Panc1 (cell line): Measurements from ENCODE around the gene MUC5AC.

Experiments used
- POLR2AphosphoS5 ChIP-seq: IDR thresholded peaks from 2 replicates; pipeline ENCODE4 v1.6.1; 2012; ENCODE audit warnings: mild to moderate bottlenecking, low read depth, low read length, moderate library complexity
- TF ChIP-seq, protein P1 (sequence below): fragments of 450-650 bp; IDR thresholded peaks from 2 replicates; pipeline ENCODE4 v1.5.1; 2017; ENCODE audit warnings: mild to moderate bottlenecking

DNA sequence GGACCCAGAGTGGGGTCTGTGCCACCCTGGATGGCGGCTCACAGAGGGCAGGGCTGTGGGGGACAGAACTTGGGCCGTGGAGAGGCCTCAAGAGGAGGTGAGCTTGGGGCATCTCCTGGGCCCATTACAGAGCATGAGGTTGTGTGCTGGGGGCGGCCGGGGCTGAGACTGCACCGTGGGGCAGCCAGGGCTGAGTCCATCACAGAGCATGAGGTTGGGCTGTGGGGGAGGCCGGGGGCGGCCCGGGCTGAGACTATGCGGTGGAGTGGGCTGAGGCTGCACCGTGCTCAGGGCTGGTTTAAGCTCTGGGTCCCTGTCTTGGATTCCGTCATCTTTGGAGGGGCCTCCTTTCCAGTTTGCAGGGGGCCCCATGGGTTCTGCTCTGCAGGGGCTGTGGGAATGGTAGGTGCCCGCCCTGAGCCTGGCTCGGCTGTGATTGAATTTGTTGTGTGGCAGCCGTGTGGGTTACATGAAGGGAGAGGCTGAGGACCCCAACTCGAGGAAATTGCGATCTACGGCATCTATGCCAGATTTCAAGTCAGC lies 38.1 kb upstream of the MUC5AC start:
- TF ChIP-seq, protein P1, sequence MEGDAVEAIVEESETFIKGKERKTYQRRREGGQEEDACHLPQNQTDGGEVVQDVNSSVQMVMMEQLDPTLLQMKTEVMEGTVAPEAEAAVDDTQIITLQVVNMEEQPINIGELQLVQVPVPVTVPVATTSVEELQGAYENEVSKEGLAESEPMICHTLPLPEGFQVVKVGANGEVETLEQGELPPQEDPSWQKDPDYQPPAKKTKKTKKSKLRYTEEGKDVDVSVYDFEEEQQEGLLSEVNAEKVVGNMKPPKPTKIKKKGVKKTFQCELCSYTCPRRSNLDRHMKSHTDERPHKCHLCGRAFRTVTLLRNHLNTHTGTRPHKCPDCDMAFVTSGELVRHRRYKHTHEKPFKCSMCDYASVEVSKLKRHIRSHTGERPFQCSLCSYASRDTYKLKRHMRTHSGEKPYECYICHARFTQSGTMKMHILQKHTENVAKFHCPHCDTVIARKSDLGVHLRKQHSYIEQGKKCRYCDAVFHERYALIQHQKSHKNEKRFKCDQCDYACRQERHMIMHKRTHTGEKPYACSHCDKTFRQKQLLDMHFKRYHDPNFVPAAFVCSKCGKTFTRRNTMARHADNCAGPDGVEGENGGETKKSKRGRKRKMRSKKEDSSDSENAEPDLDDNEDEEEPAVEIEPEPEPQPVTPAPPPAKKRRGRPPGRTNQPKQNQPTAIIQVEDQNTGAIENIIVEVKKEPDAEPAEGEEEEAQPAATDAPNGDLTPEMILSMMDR: no peak
- TF ChIP-seq POLR2AphosphoS5: no peak
